Tibial nerve (tissue), 4 donors: ENCODE data around the gene THSD4. TPM values are rescaled to one million over a fixed set of nuclear protein-coding genes. Genes with fewer than 3 reads are reported as not detected.

ENCODE experiments used
- DNase-seq, 2 donors: peaks; one replicate each; pipeline ENCODE4 v3.0.0-alpha.2; 2019; ENCODE audit warnings: low spot score in 2 of 2
- H3K27ac ChIP-seq, 4 donors: fragments of 200-600 bp; sonication (generic) in 3 of 4; one replicate each; pipeline ENCODE4 v1.5.1; 2017 to 2019; ENCODE audit warnings: mild to moderate bottlenecking in 1 of 4
- H3K27me3 ChIP-seq, 2 donors: fragments of 200-600 bp; sonication (generic) in 1 of 2; one replicate each; pipeline versions ENCODE4 v1.5.1 to v1.6.0; 2017 to 2019
- H3K36me3 ChIP-seq, 3 donors: fragments of 200-600 bp; sonication (generic); one replicate each; pipeline ENCODE4 v1.5.1; 2018 to 2019
- H3K4me1 ChIP-seq, 4 donors: fragments of 200-600 bp; sonication (generic) in 3 of 4; one replicate each; pipeline ENCODE4 v1.5.1; 2017 to 2019
- H3K4me3 ChIP-seq, 4 donors: fragments of 200-600 bp; sonication (generic) in 3 of 4; one replicate each; pipeline ENCODE4 v1.5.1; 2017 to 2019; ENCODE audit warnings: mild to moderate bottlenecking in 1 of 4, moderate library complexity in 1 of 4
- H3K9me3 ChIP-seq, 4 donors: fragments of 200-600 bp; sonication (generic) in 3 of 4; one replicate each; pipeline ENCODE4 v1.5.1; 2017 to 2019
- CTCF ChIP-seq, 5 experiments: fragments of 200-600 bp in 3 of 5; fragments of 450-650 bp in 2 of 5; sonication (generic) in 3 of 5; IDR thresholded peaks; one replicate each; pipeline ENCODE4 v1.5.1; 2016 to 2019; ENCODE audit warnings: antibody characterized with exemption in 5 of 5, mild to moderate bottlenecking in 3 of 5, moderate library complexity in 2 of 5
- EP300 ChIP-seq, 2 donors: sonication (generic); formaldehyde crosslinking; IDR thresholded peaks; one replicate each; pipeline ENCODE4 v1.6.1; 2017; ENCODE audit warnings: antibody characterized with exemption in 2 of 2, mild to moderate bottlenecking in 1 of 2
- POLR2A ChIP-seq, 2 donors: fragments of 450-650 bp; IDR thresholded peaks; one replicate each; pipeline ENCODE4 v1.6.1; 2017; ENCODE audit warnings: antibody characterized with exemption in 2 of 2, mild to moderate bottlenecking in 2 of 2, moderate library complexity in 2 of 2
- WGBS, 2 donors: methylation state at CpG; one replicate each; pipeline ENCODE4 v1.1.5; 2018; 5-methylcytosine and 5-hydroxymethylcytosine counted together
- total RNA-seq, 4 donors: library from RNA; depleted of rRNA; stranded (reverse); fragments of >200 nt; gene quantifications; one replicate each; pipeline ENCODE4 v1.1.0, GENCODE V29; 2016

The THSD4 gene
- total RNA-seq, 4 donors from 2014 or later, result 9.6 to 25.1 (median 21.2) TPM

- 91 to 92% methylated on average over 8 of the region's 8 CpGs for WGBS, 2 donors
- Histone ChIP-seq H3K27me3 (no peaks in the 10 kb centered on the region), H3K36me3 (no peaks in the 10 kb centered on the region), H3K4me1 (no peaks in the 10 kb centered on the region), H3K27ac (no peak overlapping the region), H3K9me3 (no peaks in the 10 kb centered on the region), H3K4me3 (no peak overlapping the region)
- TF ChIP-seq EP300 (IDR thresholded peaks at IDR 0.05), result no peak
- TF ChIP-seq POLR2A (IDR thresholded peaks at IDR 0.05), result no peak
- TF ChIP-seq CTCF (IDR thresholded peaks at IDR 0.05), result no peak
- no peak for DNase-seq
Observed at GRCh38 chr15:71431343-71432336, 316.4 kb downstream of the THSD4 start.

- no peaks in the 10 kb centered on the region for H3K9me3 ChIP-seq
- DNase-seq, result no peak
- no peak overlapping the region for H3K4me3 ChIP-seq
- TF ChIP-seq POLR2A (IDR thresholded peaks at IDR 0.05), result no peak
- no peak for TF ChIP-seq EP300 (IDR thresholded peaks at IDR 0.05)
- H3K27me3 ChIP-seq, result no peaks in the 10 kb centered on the region
- H3K27ac ChIP-seq, result no peak overlapping the region
- H3K4me1 ChIP-seq, result no peaks in the 10 kb centered on the region
- WGBS, 2 donors, result 94 to 100% methylated on average over 1 of the region's 1 CpG
- no peaks in the 10 kb centered on the region for H3K36me3 ChIP-seq
Observed at GRCh38 chr15:71433402-71433801, 318.1 kb downstream of the THSD4 start.

GRCh38 chr15:71434774-71435173 is 319.5 kb downstream of the THSD4 start:
- H3K4me1 ChIP-seq, result no peaks in the 10 kb centered on the region
- DNase-seq, result no peak
- H3K27ac ChIP-seq, result no peak overlapping the region

GRCh38 chr15:71435552-71435951 is 320.3 kb downstream of the THSD4 start:
- H3K27me3 ChIP-seq, result no peaks in the 10 kb centered on the region
- no peak overlapping the region for H3K27ac ChIP-seq
- no peaks in the 10 kb centered on the region for H3K36me3 ChIP-seq
- no peaks in the 10 kb centered on the region for H3K9me3 ChIP-seq
- DNase-seq, result no peak
- no peaks in the 10 kb centered on the region for H3K4me1 ChIP-seq
- H3K4me3 ChIP-seq, result no peak overlapping the region
- WGBS, 2 donors, result 72 to 75% methylated on average over 6 of the region's 6 CpGs
- no peak for TF ChIP-seq EP300 (IDR thresholded peaks at IDR 0.05)
- TF ChIP-seq POLR2A (IDR thresholded peaks at IDR 0.05), result no peak
- TF ChIP-seq CTCF (IDR thresholded peaks at IDR 0.05), result no peak

More at GRCh38 chr15:71434774-71435173, 319.5 kb downstream of the THSD4 start:
- no peak overlapping the region for H3K4me3 ChIP-seq
- no peaks in the 10 kb centered on the region for H3K27me3 ChIP-seq
- no peak for TF ChIP-seq CTCF (IDR thresholded peaks at IDR 0.05)
- no peak for TF ChIP-seq POLR2A (IDR thresholded peaks at IDR 0.05)
- no peak for TF ChIP-seq EP300 (IDR thresholded peaks at IDR 0.05)
- 74 to 87% methylated on average over 2 of the region's 2 CpGs for WGBS, 2 donors
- H3K9me3 ChIP-seq, result no peaks in the 10 kb centered on the region
- H3K36me3 ChIP-seq, result no peaks in the 10 kb centered on the region

GRCh38 chr15:71436854-71437253 is 321.6 kb downstream of the THSD4 start:
- H3K27me3 ChIP-seq, result no peaks in the 10 kb centered on the region
- H3K9me3 ChIP-seq, result no peaks in the 10 kb centered on the region
- no peak overlapping the region for H3K4me3 ChIP-seq
- WGBS, 2 donors, result 92 to 97% methylated on average over 3 of the region's 3 CpGs
- no peaks in the 10 kb centered on the region for H3K36me3 ChIP-seq
- TF ChIP-seq POLR2A (IDR thresholded peaks at IDR 0.05), result no peak
- TF ChIP-seq EP300 (IDR thresholded peaks at IDR 0.05), result no peak
- TF ChIP-seq CTCF (IDR thresholded peaks at IDR 0.05), result no peak
- no peak for DNase-seq
- no peak overlapping the region for H3K27ac ChIP-seq
- no peaks in the 10 kb centered on the region for H3K4me1 ChIP-seq
